Mucosa of descending colon (tissue), 3 donors: ENCODE results near the gene ARHGAP5. TPM values are rescaled to one million over a fixed set of nuclear protein-coding genes. Genes with fewer than 3 reads are reported as not detected.
A peak's percentile ranks its signal among the peaks of the same experiment; 100 is the strongest.

Experiments used
- ATAC-seq: fragments of 200-7000 bp; cut with Tn5 transposase; one replicate; pipeline ENCODE4 v1.9.1; 2020; ENCODE audit warnings: mild to moderate bottlenecking, moderate library complexity
- DNase-seq, 3 donors: peaks; one replicate each; pipeline ENCODE4 v3.0.0-alpha.2; 2020
- H3K36me3 ChIP-seq: fragments of 200-600 bp; one replicate; pipeline ENCODE4 v1.8.0; 2021; ENCODE audit warnings: low read depth, mild to moderate bottlenecking
- H3K4me1 ChIP-seq: fragments of 200-600 bp; one replicate; pipeline ENCODE4 v1.8.0; 2021; ENCODE audit warnings: low read depth, mild to moderate bottlenecking
- H3K4me3 ChIP-seq: fragments of 200-600 bp; one replicate; pipeline ENCODE4 v1.8.0; 2021; ENCODE audit warnings: mild to moderate bottlenecking
- H3K9me3 ChIP-seq: fragments of 200-600 bp; one replicate; pipeline ENCODE4 v1.8.0; 2021; ENCODE audit warnings: mild to moderate bottlenecking
- CTCF ChIP-seq: fragments of 200-600 bp; IDR thresholded peaks from one replicate; pipeline ENCODE4 v1.8.0; 2022; ENCODE audit warnings: antibody characterized with exemption, mild to moderate bottlenecking
- intact Hi-C, 2 donors: fragments of 100-400 bp; cut with DNase I in 1 of 2; cut with micrococcal nuclease in 1 of 2; formaldehyde crosslinking; loops; one replicate each; pipeline versions ENCODE4 v1.11.0 to v1.11.1; 2022; cut with DNase I, micrococcal nuclease
- total RNA-seq, 3 donors: library from RNA; stranded (reverse); fragmentation: NEBNext Ultra II Directional in 2 of 3; extraction: Animal tissue kit (Norgen Biotek cat#: 25700) in 2 of 3; gene quantifications; one replicate each; pipeline versions ENCODE4 v1.2.1 to v1.2.4, GENCODE V29; 2021 to 2023
- donor health status: DM: no; HTN: no; CAD: no; lungs with moderate emphysema.
- donor health status: DM: no; HTN: no; CAD: no.
- donor health status: DM: no; HTN: yes; CAD: no.

Gene ARHGAP5
- total RNA-seq, 3 donors from 2014 or later = 94.7 to 203 (median 106) TPM

- Histone ChIP-seq H3K9me3 (no peaks in the 10 kb centered on the region), H3K36me3 (no peaks in the 10 kb centered on the region), H3K4me1 (peaks cover 23% of the 10 kb centered on the region), H3K4me3 (no peak overlapping the region)
- intact Hi-C loops = no loop called here
- peak; percentile 42 for ATAC-seq
- no peak for DNase-seq
- TF ChIP-seq CTCF = no peak
Observed at GRCh38 chr14:32102152-32102787, 25.2 kb downstream of the ARHGAP5 start.

GRCh38 chr14:32102968-32103367 is 25.9 kb downstream of the ARHGAP5 start:
- intact Hi-C loops = no loop called here
- TF ChIP-seq CTCF = no peak
- ATAC-seq (no peak), DNase-seq (no peak)
- Histone ChIP-seq H3K9me3 (no peaks in the 10 kb centered on the region), H3K36me3 (no peaks in the 10 kb centered on the region), H3K4me3 (no peak overlapping the region), H3K4me1 (peaks cover 26% of the 10 kb centered on the region)

- Histone ChIP-seq H3K36me3 (no peaks in the 10 kb centered on the region), H3K4me3 (no peak overlapping the region), H3K4me1 (peaks cover 26% of the 10 kb centered on the region), H3K9me3 (no peaks in the 10 kb centered on the region)
- intact Hi-C loops = no loop called here
- ATAC-seq (peak; percentile 79), DNase-seq (no peak)
- no peak for TF ChIP-seq CTCF
Observed at GRCh38 chr14:32104308-32104707, 27.2 kb downstream of the ARHGAP5 start.

- no peaks in the 10 kb centered on the region for H3K9me3 ChIP-seq
- no peak for DNase-seq
- H3K4me3 ChIP-seq = no peak overlapping the region
- no peak for TF ChIP-seq CTCF
- intact Hi-C loops = no loop called here
- H3K4me1 ChIP-seq = peaks cover 26% of the 10 kb centered on the region
- peak; percentile 31 for ATAC-seq
- no peaks in the 10 kb centered on the region for H3K36me3 ChIP-seq
Observed at GRCh38 chr14:32104803-32105202, 27.7 kb downstream of the ARHGAP5 start.

GRCh38 chr14:32109676-32110547 is 32.8 kb downstream of the ARHGAP5 start:
- ATAC-seq (no peak), DNase-seq (no peak)
- Histone ChIP-seq H3K9me3 (no peaks in the 10 kb centered on the region), H3K4me1 (peaks cover 9% of the 10 kb centered on the region), H3K36me3 (no peaks in the 10 kb centered on the region), H3K4me3 (no peak overlapping the region)
- intact Hi-C loops = no loop called here
- TF ChIP-seq CTCF = no peak
